Body of pancreas (tissue), 4 donors: ENCODE measurements around the gene ABCA5. TPM values are rescaled to one million over a fixed set of nuclear protein-coding genes. Genes with fewer than 3 reads are reported as not detected.

Source experiments
- ATAC-seq: fragments of 150-250 bp; one replicate; pipeline ENCODE4 v1.9.1; 2016
- DNase-seq, 4 donors: peaks; one replicate each; pipeline ENCODE4 v3.0.0-alpha.2; 2019
- H3K27ac ChIP-seq, 4 donors: fragments of 200-600 bp; sonication (generic); 1 replicate in 3 of 4; 2 replicates in 1 of 4; pipeline versions ENCODE4 v1.5.1 to v1.6.1; 2016 to 2019; ENCODE audit warnings: mild to moderate bottlenecking in 1 of 4, mixed read lengths in 1 of 4, moderate library complexity in 1 of 4
- H3K27me3 ChIP-seq, 2 donors: fragments of 200-600 bp; sonication (generic); one replicate each; pipeline ENCODE4 v1.6.0; 2016; ENCODE audit warnings: mild to moderate bottlenecking in 1 of 2
- H3K36me3 ChIP-seq, 2 donors: fragments of 200-600 bp; sonication (generic); replicated peaks in 1 of 2; 2 replicates each; pipeline ENCODE4 v1.5.1; 2016; ENCODE audit warnings: low read depth in 2 of 2; ENCODE audit not compliant: insufficient read depth in 1 of 2
- H3K4me1 ChIP-seq: fragments of 200-600 bp; sonication (generic); one replicate; pipeline ENCODE4 v1.6.0; 2016
- H3K4me3 ChIP-seq, 2 donors: fragments of 200-600 bp; sonication (generic); 1 replicate in 1 of 2; 2 replicates in 1 of 2; pipeline ENCODE4 v1.5.1; 2016 to 2019
- H3K9me3 ChIP-seq, 3 donors: fragments of 200-600 bp; sonication (generic); 1 replicate in 2 of 3; 2 replicates in 1 of 3; pipeline ENCODE4 v1.5.1; 2016
- POLR2A ChIP-seq, 3 donors: fragments of 450-650 bp; IDR thresholded peaks; one replicate each; pipeline ENCODE4 v1.6.1; 2016; ENCODE audit warnings: antibody characterized with exemption in 3 of 3, mild to moderate bottlenecking in 2 of 3
- WGBS, 2 donors: methylation state at CpG; one replicate each; pipeline ENCODE4 v1.1.5; 2017; 5-methylcytosine and 5-hydroxymethylcytosine counted together
- intact Hi-C: fragments of 100-400 bp; cut with DNase I; formaldehyde crosslinking; loops from one replicate; pipeline ENCODE4 v1.15.1; 2023
- total RNA-seq, 2 donors: library from RNA; depleted of rRNA; stranded (reverse); fragments of >200 nt; gene quantifications; one replicate each; pipeline ENCODE4 v1.1.0, GENCODE V29; 2016
- TF ChIP-seq, protein P1 (sequence below), 7 experiments: fragments of 450-650 bp in 4 of 7; fragments of 200-600 bp in 3 of 7; sonication (generic) in 3 of 7; IDR thresholded peaks; one replicate each; pipeline ENCODE4 v1.5.1; 2016 to 2019; ENCODE audit warnings: antibody characterized with exemption in 7 of 7

ABCA5 gene
- total RNA-seq, 2 donors from 2014 or later, result 93.4 to 104 TPM

DNA sequence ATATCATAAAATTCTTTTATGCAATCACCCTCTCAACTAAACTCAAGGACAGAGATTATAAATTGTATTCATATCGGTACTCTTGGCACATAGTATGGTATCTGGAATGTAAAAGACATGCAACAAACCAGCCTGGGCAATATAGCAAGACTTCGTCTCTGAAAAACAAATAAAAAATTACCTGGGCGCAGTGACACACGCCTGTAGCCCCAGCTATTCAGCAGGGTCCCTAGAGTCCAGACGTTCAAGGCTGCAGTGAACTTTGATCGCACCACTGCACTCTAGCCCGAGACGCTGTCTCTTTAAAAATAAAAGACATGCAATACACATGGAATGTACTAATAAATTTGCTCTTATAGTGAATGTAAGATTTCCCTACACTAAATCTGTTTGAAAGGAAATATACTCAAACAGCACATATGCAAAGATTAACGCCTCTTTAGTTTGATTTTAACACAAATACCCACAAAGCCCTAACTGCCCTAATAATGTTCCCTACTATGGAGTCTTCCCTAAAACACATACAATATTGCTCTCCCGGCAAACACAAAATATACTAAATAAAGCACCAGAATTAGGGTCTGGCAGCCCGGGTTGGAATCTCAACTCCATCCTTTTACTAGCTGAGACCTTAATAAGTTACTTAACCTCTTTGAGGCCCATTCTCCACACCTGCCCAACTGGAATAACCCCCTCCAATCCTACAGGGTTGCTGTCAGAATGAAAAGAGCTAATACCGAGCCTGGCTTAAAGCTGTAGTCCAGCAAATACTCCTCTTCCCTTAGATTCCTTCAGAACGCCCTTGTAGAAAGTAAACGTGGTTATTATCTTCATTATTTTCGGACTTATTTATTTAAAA, 1.2 kb downstream of the ABCA5 start:
- peak; percentile 23 to 45 (median 30) for DNase-seq
- ATAC-seq, result peak; percentile 18
- Histone ChIP-seq H3K4me3 (peak overlapping the region; percentile 27 to 89), H3K27me3 (no peaks in the 10 kb centered on the region), H3K27ac (peak overlapping the region; percentile 66 to 98 (median 96)), H3K4me1 (peaks cover 29% of the 10 kb centered on the region), H3K36me3 (no peaks in the 10 kb centered on the region), H3K9me3 (no peaks in the 10 kb centered on the region)
- intact Hi-C loops, result no loop called here
- TF ChIP-seq POLR2A (IDR thresholded peaks at IDR 0.05), result no peak
- TF ChIP-seq, protein P1, sequence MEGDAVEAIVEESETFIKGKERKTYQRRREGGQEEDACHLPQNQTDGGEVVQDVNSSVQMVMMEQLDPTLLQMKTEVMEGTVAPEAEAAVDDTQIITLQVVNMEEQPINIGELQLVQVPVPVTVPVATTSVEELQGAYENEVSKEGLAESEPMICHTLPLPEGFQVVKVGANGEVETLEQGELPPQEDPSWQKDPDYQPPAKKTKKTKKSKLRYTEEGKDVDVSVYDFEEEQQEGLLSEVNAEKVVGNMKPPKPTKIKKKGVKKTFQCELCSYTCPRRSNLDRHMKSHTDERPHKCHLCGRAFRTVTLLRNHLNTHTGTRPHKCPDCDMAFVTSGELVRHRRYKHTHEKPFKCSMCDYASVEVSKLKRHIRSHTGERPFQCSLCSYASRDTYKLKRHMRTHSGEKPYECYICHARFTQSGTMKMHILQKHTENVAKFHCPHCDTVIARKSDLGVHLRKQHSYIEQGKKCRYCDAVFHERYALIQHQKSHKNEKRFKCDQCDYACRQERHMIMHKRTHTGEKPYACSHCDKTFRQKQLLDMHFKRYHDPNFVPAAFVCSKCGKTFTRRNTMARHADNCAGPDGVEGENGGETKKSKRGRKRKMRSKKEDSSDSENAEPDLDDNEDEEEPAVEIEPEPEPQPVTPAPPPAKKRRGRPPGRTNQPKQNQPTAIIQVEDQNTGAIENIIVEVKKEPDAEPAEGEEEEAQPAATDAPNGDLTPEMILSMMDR (IDR thresholded peaks at IDR 0.05), result no peak
- whole genome bisulfite sequencing, 2 donors, result 6 to 10% methylated on average over 15 of the region's 15 CpGs

DNA sequence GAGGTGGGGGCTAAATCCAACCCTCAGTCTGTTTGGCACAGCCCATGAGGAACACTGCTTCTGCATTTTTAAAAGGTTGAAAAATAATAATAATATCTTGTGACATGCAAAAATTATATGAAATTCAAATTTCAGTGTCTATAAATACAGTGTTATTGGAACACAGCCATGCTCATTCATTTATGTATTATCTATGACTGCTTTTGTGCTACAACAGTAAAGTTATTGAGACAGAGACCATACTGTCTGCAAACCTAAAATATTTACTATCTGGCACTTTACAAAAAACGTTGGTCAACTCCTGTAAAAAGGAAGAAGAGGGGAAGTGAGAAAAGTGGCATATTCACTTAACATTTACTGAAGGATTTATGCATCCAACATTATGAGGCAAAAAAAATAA, 3.1 kb downstream of the ABCA5 start:
- no peak for TF ChIP-seq POLR2A (IDR thresholded peaks at IDR 0.05)
- TF ChIP-seq, protein P1 (IDR thresholded peaks at IDR 0.05), result no peak
- DNase-seq (no peak), ATAC-seq (no peak)
- no peaks in the 10 kb centered on the region for H3K27me3 ChIP-seq
- 16 to 27% methylated on average over 1 of the region's 1 CpG for WGBS, 2 donors
- intact Hi-C loops, result no loop called here
- H3K27ac ChIP-seq, result no peak overlapping the region
- no peaks in the 10 kb centered on the region for H3K36me3 ChIP-seq
- H3K9me3 ChIP-seq, result no peaks in the 10 kb centered on the region
- no peak overlapping the region for H3K4me3 ChIP-seq
- peaks cover 38% of the 10 kb centered on the region for H3K4me1 ChIP-seq

DNA sequence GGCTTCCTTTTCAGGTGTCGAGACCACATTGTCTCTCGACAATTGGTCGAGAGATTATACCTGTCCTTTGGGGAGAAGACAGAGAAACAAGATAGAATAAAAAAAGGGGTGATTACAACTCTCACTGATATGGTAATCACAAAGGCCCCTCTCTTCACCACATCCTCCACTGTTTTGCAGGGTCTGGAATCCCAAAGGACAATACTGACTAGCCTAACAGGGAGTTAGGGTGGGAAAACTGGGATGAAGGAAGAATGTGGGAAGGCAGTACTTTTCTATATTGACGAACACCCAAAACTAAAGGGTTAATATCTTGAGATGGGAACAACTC, 6.1 kb downstream of the ABCA5 start:
- H3K36me3 ChIP-seq, result no peaks in the 10 kb centered on the region
- WGBS, 2 donors, result 93 to 96% methylated on average over 4 of the region's 4 CpGs
- H3K27ac ChIP-seq, result no peak overlapping the region
- intact Hi-C loops, result no loop called here
- no peak for DNase-seq
- no peaks in the 10 kb centered on the region for H3K27me3 ChIP-seq
- no peak for ATAC-seq
- peaks cover 41% of the 10 kb centered on the region for H3K4me1 ChIP-seq
- H3K4me3 ChIP-seq, result no peak overlapping the region
- no peaks in the 10 kb centered on the region for H3K9me3 ChIP-seq
- TF ChIP-seq, protein P1 (IDR thresholded peaks at IDR 0.05), result no peak
- TF ChIP-seq POLR2A (IDR thresholded peaks at IDR 0.05), result no peak

DNA sequence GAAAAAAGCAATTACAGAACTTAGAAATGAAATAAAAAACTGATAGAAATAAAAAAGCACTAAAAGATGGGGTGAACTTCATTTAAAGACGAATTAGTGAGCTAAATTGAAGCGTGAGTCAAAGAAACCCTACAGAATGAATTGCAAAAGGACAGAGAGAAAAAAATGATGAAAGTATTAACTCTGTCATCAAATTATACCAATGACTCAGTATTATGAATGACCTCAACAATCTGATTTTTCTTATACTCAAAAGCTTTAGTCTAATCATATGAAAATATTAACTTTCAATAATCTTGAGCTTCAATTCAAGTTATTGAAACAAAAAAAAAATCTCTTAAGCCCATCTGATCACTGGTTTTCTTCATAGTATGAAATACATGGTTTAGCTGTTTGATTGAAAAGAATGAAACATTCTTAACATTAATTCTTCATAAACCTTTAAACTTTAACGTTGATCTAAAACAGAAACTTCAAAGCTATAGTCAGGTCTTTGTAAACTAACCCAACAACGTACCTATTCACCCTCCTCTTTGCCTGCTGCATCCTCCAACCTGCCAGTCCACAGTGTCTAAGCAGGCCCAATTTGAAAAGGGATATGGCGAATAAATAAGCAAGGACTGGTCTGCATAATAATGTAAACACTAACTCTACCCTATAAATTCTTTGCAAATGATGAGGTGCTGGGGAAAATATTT, 6.6 kb downstream of the ABCA5 start:
- WGBS, 2 donors, result 55 to 57% methylated on average over 5 of the region's 5 CpGs
- no peaks in the 10 kb centered on the region for H3K27me3 ChIP-seq
- no peaks in the 10 kb centered on the region for H3K36me3 ChIP-seq
- no peaks in the 10 kb centered on the region for H3K9me3 ChIP-seq
- no peak for ATAC-seq
- TF ChIP-seq POLR2A (IDR thresholded peaks at IDR 0.05), result no peak
- TF ChIP-seq, protein P1 (IDR thresholded peaks at IDR 0.05), result no peak
- peaks cover 42% of the 10 kb centered on the region for H3K4me1 ChIP-seq
- no peak overlapping the region for H3K4me3 ChIP-seq
- intact Hi-C loops, result no loop called here
- H3K27ac ChIP-seq, result no peak overlapping the region
- DNase-seq, result no peak
